ENCODE results near the gene RAB11FIP5. TPM values are rescaled to one million over a fixed set of nuclear protein-coding genes. Genes with fewer than 3 reads are reported as not detected.
A peak's percentile ranks its signal among the peaks of the same experiment; 100 is the strongest.

Gene RAB11FIP5
- total RNA-seq, 1 donor from 2014 or later: 33.3 TPM

- DNase-seq (ENCODE audit: low read depth): no peak
- H3K27me3 ChIP-seq (ENCODE audit: control insufficient read depth, insufficient read depth, low read length): no peaks in the 10 kb centered on the region
- H3K4me3 ChIP-seq (ENCODE audit: low read depth, low read length): no peak overlapping the region
- no peak for TF ChIP-seq CTCF (IDR thresholded peaks at IDR 0.05; ENCODE audit: insufficient read depth, low read length, poor library complexity, severe bottlenecking)
- peaks cover 1% of the 10 kb centered on the region for H3K36me3 ChIP-seq (ENCODE audit: control insufficient read depth, insufficient read depth, low read length)
These were observed 59.2 kb downstream of the RAB11FIP5 start for GRCh38 chr2:73053316-73054114.

GRCh38 chr2:73050121-73050545 is 62.6 kb downstream of the RAB11FIP5 start:
- no peak overlapping the region for H3K4me3 ChIP-seq (ENCODE audit: low read depth, low read length)
- DNase-seq (ENCODE audit: low read depth): peak; percentile 37
- no peaks in the 10 kb centered on the region for H3K36me3 ChIP-seq (ENCODE audit: control insufficient read depth, insufficient read depth, low read length)
- H3K27me3 ChIP-seq (ENCODE audit: control insufficient read depth, insufficient read depth, low read length): no peaks in the 10 kb centered on the region
- no peak for TF ChIP-seq CTCF (IDR thresholded peaks at IDR 0.05; ENCODE audit: insufficient read depth, low read length, poor library complexity, severe bottlenecking)

- Histone ChIP-seq H3K27me3 (ENCODE audit: control insufficient read depth, insufficient read depth, low read length) (no peaks in the 10 kb centered on the region), H3K36me3 (ENCODE audit: control insufficient read depth, insufficient read depth, low read length) (no peaks in the 10 kb centered on the region), H3K4me3 (ENCODE audit: low read depth, low read length) (no peak overlapping the region)
- TF ChIP-seq CTCF (IDR thresholded peaks at IDR 0.05; ENCODE audit: insufficient read depth, low read length, poor library complexity, severe bottlenecking): no peak
- DNase-seq (ENCODE audit: low read depth): no peak
These were observed 68.6 kb downstream of the RAB11FIP5 start for GRCh38 chr2:73043929-73044832.

GRCh38 chr2:73043276-73043675 is 69.5 kb downstream of the RAB11FIP5 start:
- no peaks in the 10 kb centered on the region for H3K36me3 ChIP-seq (ENCODE audit: control insufficient read depth, insufficient read depth, low read length)
- no peak for DNase-seq (ENCODE audit: low read depth)
- no peak for TF ChIP-seq CTCF (IDR thresholded peaks at IDR 0.05; ENCODE audit: insufficient read depth, low read length, poor library complexity, severe bottlenecking)
- no peak overlapping the region for H3K4me3 ChIP-seq (ENCODE audit: low read depth, low read length)
- H3K27me3 ChIP-seq (ENCODE audit: control insufficient read depth, insufficient read depth, low read length): no peaks in the 10 kb centered on the region

GRCh38 chr2:73037947-73038585 is 74.7 kb downstream of the RAB11FIP5 start:
- H3K36me3 ChIP-seq (ENCODE audit: control insufficient read depth, insufficient read depth, low read length): no peaks in the 10 kb centered on the region
- no peaks in the 10 kb centered on the region for H3K27me3 ChIP-seq (ENCODE audit: control insufficient read depth, insufficient read depth, low read length)
- TF ChIP-seq CTCF (IDR thresholded peaks at IDR 0.05; ENCODE audit: insufficient read depth, low read length, poor library complexity, severe bottlenecking): no peak
- no peak for DNase-seq (ENCODE audit: low read depth)
- no peak overlapping the region for H3K4me3 ChIP-seq (ENCODE audit: low read depth, low read length)

Data from kidney epithelial cell (primary cell).